Gastrocnemius medialis (tissue), 4 donors: ENCODE data around the gene SLC24A4.

Source experiments
- POLR2A ChIP-seq, 2 donors: fragments of 450-650 bp; IDR thresholded peaks; one replicate each; pipeline ENCODE4 v1.6.1; 2017; ENCODE audit warnings: antibody characterized with exemption in 2 of 2, mild to moderate bottlenecking in 2 of 2, moderate library complexity in 2 of 2
- TF ChIP-seq, protein P1 (sequence below), 5 experiments: fragments of 450-650 bp in 3 of 5; fragments of 200-600 bp in 2 of 5; sonication (generic) in 2 of 5; IDR thresholded peaks in 4 of 5; conservative IDR thresholded peaks in 1 of 5; 1 replicate in 4 of 5; 2 replicates in 1 of 5; pipeline ENCODE4 v1.5.1; 2016 to 2019; ENCODE audit warnings: antibody characterized with exemption in 5 of 5, mild to moderate bottlenecking in 3 of 5, moderate library complexity in 3 of 5

DNA sequence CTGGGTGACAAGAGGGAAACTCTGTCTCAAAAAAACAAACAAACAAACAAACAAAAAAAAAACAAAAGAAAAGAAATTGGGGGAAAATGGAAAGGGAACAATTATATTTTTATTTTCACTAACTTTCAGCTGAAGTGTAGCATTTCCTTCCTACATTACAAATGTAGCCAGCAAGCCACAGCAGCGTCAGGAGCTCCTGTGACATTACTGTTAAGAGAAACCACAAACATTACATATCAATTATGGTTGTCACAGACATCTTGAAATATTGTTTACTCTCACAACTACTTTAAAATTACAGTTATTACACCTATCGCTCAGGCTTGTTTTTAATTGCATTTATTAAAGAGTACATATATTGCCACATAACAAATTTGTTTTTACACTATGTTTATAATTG, 49.8 kb upstream of the SLC24A4 start:
- TF ChIP-seq, protein P1, sequence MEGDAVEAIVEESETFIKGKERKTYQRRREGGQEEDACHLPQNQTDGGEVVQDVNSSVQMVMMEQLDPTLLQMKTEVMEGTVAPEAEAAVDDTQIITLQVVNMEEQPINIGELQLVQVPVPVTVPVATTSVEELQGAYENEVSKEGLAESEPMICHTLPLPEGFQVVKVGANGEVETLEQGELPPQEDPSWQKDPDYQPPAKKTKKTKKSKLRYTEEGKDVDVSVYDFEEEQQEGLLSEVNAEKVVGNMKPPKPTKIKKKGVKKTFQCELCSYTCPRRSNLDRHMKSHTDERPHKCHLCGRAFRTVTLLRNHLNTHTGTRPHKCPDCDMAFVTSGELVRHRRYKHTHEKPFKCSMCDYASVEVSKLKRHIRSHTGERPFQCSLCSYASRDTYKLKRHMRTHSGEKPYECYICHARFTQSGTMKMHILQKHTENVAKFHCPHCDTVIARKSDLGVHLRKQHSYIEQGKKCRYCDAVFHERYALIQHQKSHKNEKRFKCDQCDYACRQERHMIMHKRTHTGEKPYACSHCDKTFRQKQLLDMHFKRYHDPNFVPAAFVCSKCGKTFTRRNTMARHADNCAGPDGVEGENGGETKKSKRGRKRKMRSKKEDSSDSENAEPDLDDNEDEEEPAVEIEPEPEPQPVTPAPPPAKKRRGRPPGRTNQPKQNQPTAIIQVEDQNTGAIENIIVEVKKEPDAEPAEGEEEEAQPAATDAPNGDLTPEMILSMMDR (IDR thresholded peaks at IDR 0.05 in 4 of 5, conservative IDR thresholded peaks at IDR 0.05 in 1 of 5): no peak
- TF ChIP-seq POLR2A (IDR thresholded peaks at IDR 0.05): no peak
